GM20000 (cell line): ENCODE results near the gene TDRD10.

Source experiments
- DNase-seq: peaks from one replicate; pipeline ENCODE4 v3.0.0; 2012; ENCODE audit warnings: low spot score
- TF ChIP-seq, protein P1 (sequence below): IDR thresholded peaks from 2 replicates; pipeline ENCODE4 v1.5.1; 2012; ENCODE audit warnings: mild to moderate bottlenecking, control low read depth; ENCODE audit errors: extremely low read depth, missing control alignments

TDRD10 gene

DNA sequence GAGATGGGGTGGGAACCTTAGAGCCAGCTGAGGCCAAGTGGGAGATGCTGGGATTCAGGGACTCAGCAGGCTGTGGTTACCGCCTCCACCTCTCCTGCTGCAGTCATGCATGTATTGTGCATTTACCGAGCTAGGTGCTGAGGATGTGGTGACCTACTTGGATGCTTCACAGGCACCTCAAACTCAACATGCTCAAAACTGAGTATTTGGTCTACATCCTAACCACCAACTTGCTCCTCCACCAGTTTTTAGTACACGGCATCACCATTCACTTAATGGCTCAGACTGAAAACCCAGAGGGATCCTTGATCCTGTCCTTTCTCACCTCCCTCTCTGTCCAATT, 71.1 kb downstream of the TDRD10 start:
- TF ChIP-seq, protein P1, sequence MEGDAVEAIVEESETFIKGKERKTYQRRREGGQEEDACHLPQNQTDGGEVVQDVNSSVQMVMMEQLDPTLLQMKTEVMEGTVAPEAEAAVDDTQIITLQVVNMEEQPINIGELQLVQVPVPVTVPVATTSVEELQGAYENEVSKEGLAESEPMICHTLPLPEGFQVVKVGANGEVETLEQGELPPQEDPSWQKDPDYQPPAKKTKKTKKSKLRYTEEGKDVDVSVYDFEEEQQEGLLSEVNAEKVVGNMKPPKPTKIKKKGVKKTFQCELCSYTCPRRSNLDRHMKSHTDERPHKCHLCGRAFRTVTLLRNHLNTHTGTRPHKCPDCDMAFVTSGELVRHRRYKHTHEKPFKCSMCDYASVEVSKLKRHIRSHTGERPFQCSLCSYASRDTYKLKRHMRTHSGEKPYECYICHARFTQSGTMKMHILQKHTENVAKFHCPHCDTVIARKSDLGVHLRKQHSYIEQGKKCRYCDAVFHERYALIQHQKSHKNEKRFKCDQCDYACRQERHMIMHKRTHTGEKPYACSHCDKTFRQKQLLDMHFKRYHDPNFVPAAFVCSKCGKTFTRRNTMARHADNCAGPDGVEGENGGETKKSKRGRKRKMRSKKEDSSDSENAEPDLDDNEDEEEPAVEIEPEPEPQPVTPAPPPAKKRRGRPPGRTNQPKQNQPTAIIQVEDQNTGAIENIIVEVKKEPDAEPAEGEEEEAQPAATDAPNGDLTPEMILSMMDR = no peak
- no peak for DNase-seq

DNA sequence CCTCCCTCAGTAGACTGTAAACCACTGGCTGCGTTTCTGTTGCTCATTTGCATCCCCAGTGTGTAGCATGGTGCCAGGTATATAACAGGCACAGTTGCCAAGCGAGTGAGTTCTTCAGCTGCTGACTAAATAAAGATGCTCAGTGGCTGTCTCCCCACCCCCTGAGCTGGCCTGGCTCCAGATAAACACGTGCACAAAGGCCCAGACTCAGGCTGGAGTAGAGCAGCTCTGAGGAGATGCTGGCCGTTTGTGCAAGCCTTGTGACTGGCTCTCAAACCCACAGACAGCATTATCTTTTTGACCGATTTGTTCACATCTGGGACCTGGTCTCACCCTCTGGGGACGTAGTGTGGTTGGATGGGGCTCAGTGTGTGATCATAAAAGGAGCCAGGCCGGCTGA, 72.7 kb downstream of the TDRD10 start:
- TF ChIP-seq, protein P1 = no peak
- no peak for DNase-seq

DNA sequence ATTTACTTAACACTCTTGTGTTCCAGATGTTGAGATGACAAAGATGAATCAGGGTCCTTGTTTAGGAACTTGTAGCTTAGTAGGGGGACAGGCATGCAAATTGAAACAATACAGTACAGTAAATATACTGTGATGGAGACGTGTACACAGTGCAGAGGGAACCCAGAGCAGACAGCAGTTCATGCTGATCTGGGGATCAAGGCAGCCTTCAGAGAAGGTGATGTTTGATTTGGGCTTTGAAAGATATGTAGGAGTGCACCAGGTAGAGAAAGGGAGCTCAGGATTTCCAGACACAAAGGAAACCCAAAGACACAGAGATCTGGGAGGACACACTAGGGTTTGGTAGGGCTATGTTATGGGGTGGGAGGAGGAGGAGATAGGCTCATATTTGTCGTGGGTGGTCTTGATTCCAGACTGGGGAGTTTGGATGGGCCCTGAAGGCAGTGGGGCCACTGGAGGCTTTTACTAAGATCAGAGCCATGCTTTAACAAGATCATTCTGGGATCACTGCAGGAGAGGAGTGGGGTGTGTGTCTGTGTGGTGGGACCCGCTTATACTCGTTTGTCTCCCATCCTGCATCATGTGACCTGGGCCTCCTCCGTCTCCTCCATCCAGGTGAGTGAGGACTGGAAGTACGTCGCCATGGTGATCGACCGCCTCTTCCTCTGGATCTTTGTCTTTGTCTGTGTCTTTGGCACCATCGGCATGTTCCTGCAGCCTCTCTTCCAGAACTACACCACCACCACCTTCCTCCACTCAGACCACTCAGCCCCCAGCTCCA, 73.3 kb downstream of the TDRD10 start:
- no peak for DNase-seq
- TF ChIP-seq, protein P1 = no peak

DNA sequence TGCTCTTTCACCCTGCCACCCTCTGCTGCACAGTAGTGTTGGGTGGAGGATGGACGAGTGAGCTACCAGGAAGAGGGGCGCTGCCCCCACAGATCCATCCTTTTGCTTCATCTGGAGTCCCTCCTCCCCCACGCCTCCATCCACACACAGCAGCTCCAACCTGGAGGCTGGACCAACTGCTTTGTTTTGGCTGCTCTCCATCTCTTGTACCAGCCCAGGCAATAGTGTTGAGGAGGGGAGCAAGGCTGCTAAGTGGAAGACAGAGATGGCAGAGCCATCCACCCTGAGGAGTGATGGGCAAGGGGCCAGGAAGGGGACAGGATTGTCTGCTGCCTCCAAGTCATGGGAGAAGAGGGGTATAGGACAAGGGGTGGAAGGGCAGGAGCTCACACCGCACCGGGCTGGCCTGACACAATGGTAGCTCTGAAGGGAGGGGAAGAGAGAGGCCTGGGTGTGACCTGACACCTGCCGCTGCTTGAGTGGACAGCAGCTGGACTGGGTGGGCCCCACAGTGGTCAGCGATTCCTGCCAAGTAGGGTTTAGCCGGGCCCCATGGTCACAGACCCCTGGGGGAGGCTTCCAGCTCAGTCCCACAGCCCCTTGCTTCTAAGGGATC, 74.0 kb downstream of the TDRD10 start:
- TF ChIP-seq, protein P1 = no peak
- DNase-seq = no peak

DNA sequence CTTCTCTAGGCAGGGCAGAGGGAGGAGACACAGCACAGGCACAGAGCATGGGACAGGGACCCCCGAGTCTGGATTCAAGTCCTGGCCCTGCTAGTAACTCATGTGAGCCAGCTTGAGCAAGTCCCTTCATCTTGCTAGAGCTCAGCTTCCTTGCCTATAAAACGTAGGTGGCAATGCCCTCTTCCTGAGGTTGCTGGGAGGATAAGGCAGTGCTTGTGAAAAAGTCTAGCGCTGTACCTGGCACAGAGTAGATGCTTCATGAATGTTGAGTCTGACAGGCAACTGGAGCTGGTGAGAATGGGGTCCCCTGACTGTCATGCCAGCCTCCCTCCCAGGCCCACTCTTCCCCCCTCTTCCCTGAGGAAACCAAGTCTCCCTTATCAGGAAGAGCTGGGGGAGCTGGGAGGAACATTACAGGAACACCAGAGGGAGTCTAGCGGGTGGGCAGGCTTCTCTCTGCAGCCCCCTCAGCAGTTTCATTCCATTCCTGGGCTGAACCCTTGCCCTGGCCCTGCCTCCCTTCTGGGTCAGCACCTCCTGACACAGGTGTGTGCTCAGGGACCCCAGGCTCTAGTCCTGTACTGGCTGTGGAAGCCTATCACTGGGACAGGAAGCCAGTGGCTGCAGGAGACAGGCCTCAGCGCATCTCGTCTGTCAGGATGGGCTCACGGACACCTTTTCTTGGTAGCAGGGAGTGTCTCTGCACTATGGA, 75.5 kb downstream of the TDRD10 start:
- TF ChIP-seq, protein P1 = no peak
- no peak for DNase-seq

DNA sequence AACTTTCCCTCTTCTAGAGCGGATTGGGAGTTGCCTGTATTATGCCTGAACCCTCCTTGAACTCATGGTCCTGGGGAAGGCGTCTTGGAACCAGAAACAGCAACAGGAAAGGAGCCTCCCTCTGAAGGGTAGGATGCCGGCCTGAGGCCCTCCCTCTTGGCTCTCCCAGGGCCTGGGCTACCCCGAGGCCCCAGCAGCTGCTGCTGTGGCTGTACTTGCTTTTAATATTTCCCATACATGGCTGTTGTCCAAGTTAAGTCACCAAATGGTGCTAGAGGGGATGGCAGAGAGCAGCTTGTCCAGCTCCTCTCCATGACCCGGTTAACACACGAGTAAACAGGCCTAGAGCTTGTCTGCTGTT, 76.0 kb downstream of the TDRD10 start:
- DNase-seq = no peak
- TF ChIP-seq, protein P1 = no peak

DNA sequence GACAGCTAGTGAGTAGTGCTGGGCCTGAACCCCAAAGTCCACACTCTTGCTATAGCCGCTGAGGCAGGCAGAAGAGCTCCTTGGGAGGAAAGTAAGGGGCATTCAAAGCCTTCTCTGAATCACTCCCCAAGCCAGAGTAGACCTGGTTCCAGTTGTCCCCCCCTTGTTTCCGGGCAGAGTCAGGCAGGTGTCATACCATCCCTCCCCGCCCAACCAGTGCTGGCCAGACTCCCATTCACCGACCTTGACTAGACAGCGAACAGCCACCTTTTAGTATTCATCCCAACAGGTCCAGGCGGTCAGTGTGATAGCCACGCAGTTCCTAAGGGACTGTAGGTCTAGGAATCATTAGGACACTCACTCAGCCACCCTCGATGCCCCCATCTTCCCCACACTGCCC, 77.4 kb downstream of the TDRD10 start:
- TF ChIP-seq, protein P1 = no peak

More for the DNA sequence above, 77.4 kb downstream of the TDRD10 start:
- DNase-seq = no peak
